Superior temporal gyrus (tissue), 1 donor: ENCODE measurements around the gene EFCAB14.
"Not testable (repeated sequence)": the region's sequence is repeated elsewhere in the genome, so short reads cannot be mapped to it uniquely, and the experiment has no call there.

ENCODE experiments used
- DNase-seq: peaks from one replicate; pipeline ENCODE4 v3.0.0-alpha.2; 2016; ENCODE audit errors: extremely low spot score

Gene EFCAB14

GRCh38 chr1:46684670-46685069 lies 34.2 kb downstream of the EFCAB14 start:
- no peak for DNase-seq

GRCh38 chr1:46682064-46682463 lies 36.9 kb downstream of the EFCAB14 start:
- no peak for DNase-seq

- DNase-seq = no peak
These were observed 37.4 kb downstream of the EFCAB14 start for GRCh38 chr1:46681333-46682034.

GRCh38 chr1:46679789-46680573 lies 38.9 kb downstream of the EFCAB14 start:
- no peak for DNase-seq

- no peak for DNase-seq
These were observed 41.6 kb downstream of the EFCAB14 start for GRCh38 chr1:46677339-46677738.

GRCh38 chr1:46676531-46676930 lies 42.4 kb downstream of the EFCAB14 start:
- DNase-seq = no peak

GRCh38 chr1:46675549-46676314 lies 43.2 kb downstream of the EFCAB14 start:
- no peak for DNase-seq

GRCh38 chr1:46673749-46674182 lies 45.1 kb downstream of the EFCAB14 start:
- no peak for DNase-seq

GRCh38 chr1:46672696-46673095 lies 46.2 kb downstream of the EFCAB14 start:
- no peak for DNase-seq

GRCh38 chr1:46671554-46671953 lies 47.4 kb downstream of the EFCAB14 start, which contains the start of gene TEX38:
Gene TEX38, plus strand, starts transcription at chr1:46671854. Its CDS starts 81 bp downstream, at chr1:46671935.
- no peak for DNase-seq

- no peak for DNase-seq
These were observed 48.8 kb downstream of the EFCAB14 start for GRCh38 chr1:46670134-46670533.

GRCh38 chr1:46667782-46668760 lies 50.8 kb downstream of the EFCAB14 start, which contains the start of gene ATPAF1:
Gene ATPAF1, minus strand, starts transcription at chr1:46668364. Its CDS starts 42 bp downstream, at chr1:46668322.
- peak; percentile 67 for DNase-seq

- no peak for DNase-seq
These were observed 52.9 kb downstream of the EFCAB14 start for GRCh38 chr1:46665983-46666382.

- DNase-seq = not testable (repeated sequence)
These were observed 56.0 kb downstream of the EFCAB14 start for GRCh38 chr1:46662919-46663318.

- DNase-seq = not testable (repeated sequence)
These were observed 58.8 kb downstream of the EFCAB14 start for GRCh38 chr1:46660116-46660515.

- DNase-seq = no peak
These were observed 59.5 kb downstream of the EFCAB14 start for GRCh38 chr1:46659307-46659870.

- no peak for DNase-seq
These were observed 61.1 kb downstream of the EFCAB14 start for GRCh38 chr1:46657775-46658174.

GRCh38 chr1:46656643-46657042 lies 62.3 kb downstream of the EFCAB14 start:
- DNase-seq = no peak

- no peak for DNase-seq
These were observed 63.1 kb downstream of the EFCAB14 start for GRCh38 chr1:46655848-46656247.

- DNase-seq = not testable (repeated sequence)
These were observed 64.2 kb downstream of the EFCAB14 start for GRCh38 chr1:46654698-46655097.

- no peak for DNase-seq
These were observed 64.9 kb downstream of the EFCAB14 start for GRCh38 chr1:46654012-46654411.
